GM21786 (cell line): Measurements from ENCODE around the gene TTC27.
A peak's percentile ranks its signal among the peaks of the same experiment; 100 is the strongest.

Experiments used
- ATAC-seq: cut with Tn5 transposase; IDR thresholded peaks from one replicate; pipeline ENCODE4 v1.9.1; 2021; ENCODE audit not compliant: unreplicated experiment

Gene TTC27

GRCh38 chr2:32666704-32667103, 38.9 kb downstream of the TTC27 start:
- no peak for ATAC-seq

- ATAC-seq, result no peak
Observed at GRCh38 chr2:32668254-32668653, 40.4 kb downstream of the TTC27 start.

GRCh38 chr2:32671885-32672533, 44.2 kb downstream of the TTC27 start:
- ATAC-seq, result no peak

- no peak for ATAC-seq
Observed at GRCh38 chr2:32678825-32679224, 51.0 kb downstream of the TTC27 start.

- no peak for ATAC-seq
Observed at GRCh38 chr2:32680942-32681341, 53.1 kb downstream of the TTC27 start.

GRCh38 chr2:32683520-32684086, 55.8 kb downstream of the TTC27 start:
- ATAC-seq, result no peak

- no peak for ATAC-seq
Observed at GRCh38 chr2:32688541-32688940, 60.7 kb downstream of the TTC27 start.

- ATAC-seq, result no peak
Observed at GRCh38 chr2:32691678-32692077, 63.8 kb downstream of the TTC27 start.

- no peak for ATAC-seq
Observed at GRCh38 chr2:32696439-32696838, 68.6 kb downstream of the TTC27 start.

- no peak for ATAC-seq
Observed at GRCh38 chr2:32697156-32697555, 69.3 kb downstream of the TTC27 start.

- ATAC-seq, result no peak
Observed at GRCh38 chr2:32699151-32699550, 71.3 kb downstream of the TTC27 start.

- no peak for ATAC-seq
Observed at GRCh38 chr2:32701806-32702205, 74.0 kb downstream of the TTC27 start.

- no peak for ATAC-seq
Observed at GRCh38 chr2:32702303-32703064, 74.6 kb downstream of the TTC27 start.

- ATAC-seq, result no peak
Observed at GRCh38 chr2:32706815-32707579, 79.1 kb downstream of the TTC27 start.

GRCh38 chr2:32711219-32711618, 83.4 kb downstream of the TTC27 start:
- ATAC-seq, result no peak

- ATAC-seq, result no peak
Observed at GRCh38 chr2:32711908-32712501, 84.2 kb downstream of the TTC27 start.

GRCh38 chr2:32712870-32713269, 85.0 kb downstream of the TTC27 start:
- ATAC-seq, result no peak

GRCh38 chr2:32714521-32714920, 86.7 kb downstream of the TTC27 start:
- ATAC-seq, result no peak

GRCh38 chr2:32715391-32715841, 87.6 kb downstream of the TTC27 start:
- ATAC-seq, result peak; percentile 93

GRCh38 chr2:32715981-32716380, 88.1 kb downstream of the TTC27 start:
- no peak for ATAC-seq

- ATAC-seq, result no peak
Observed at GRCh38 chr2:32716598-32716997, 88.7 kb downstream of the TTC27 start.
